ENCODE measurements around the gene RSPH6A.
"Not testable (repeated sequence)": the region's sequence is repeated elsewhere in the genome, so short reads cannot be mapped to it uniquely, and the experiment has no call there.

Gene RSPH6A

GRCh38 chr19:45764475-45764874 is 50.6 kb downstream of the RSPH6A start:
- no peak for DNase-seq

DNA sequence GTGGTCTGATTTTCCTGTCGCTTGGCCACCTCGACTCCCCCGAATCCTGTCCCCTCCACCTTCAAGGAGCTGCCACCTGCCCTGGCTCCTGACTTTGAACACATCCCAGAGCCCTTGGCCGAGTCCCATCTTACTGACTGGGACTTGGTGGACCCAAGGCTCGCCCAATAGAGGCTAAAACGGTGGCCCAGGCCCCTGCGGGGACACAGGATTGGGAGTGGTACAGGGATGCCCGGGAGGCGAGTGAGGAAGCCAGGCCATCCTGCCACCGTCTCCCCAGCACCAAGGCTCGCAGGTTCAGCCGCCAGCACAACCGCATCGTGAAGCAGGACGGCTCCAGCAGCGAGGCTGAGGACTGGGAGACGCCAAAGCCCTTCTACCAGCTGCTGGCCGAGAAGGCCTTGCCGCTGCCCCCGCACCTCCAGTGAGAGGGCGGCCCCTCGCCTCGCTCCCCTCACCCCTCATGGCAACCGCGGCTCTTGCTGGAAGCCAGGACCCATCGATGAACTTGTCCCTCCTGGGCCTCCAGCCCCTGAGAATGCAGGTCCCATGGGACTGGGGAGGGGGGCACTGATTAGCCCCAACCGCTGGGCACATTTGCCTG is 51.3 kb downstream of the RSPH6A start:
- no peak for DNase-seq

DNA sequence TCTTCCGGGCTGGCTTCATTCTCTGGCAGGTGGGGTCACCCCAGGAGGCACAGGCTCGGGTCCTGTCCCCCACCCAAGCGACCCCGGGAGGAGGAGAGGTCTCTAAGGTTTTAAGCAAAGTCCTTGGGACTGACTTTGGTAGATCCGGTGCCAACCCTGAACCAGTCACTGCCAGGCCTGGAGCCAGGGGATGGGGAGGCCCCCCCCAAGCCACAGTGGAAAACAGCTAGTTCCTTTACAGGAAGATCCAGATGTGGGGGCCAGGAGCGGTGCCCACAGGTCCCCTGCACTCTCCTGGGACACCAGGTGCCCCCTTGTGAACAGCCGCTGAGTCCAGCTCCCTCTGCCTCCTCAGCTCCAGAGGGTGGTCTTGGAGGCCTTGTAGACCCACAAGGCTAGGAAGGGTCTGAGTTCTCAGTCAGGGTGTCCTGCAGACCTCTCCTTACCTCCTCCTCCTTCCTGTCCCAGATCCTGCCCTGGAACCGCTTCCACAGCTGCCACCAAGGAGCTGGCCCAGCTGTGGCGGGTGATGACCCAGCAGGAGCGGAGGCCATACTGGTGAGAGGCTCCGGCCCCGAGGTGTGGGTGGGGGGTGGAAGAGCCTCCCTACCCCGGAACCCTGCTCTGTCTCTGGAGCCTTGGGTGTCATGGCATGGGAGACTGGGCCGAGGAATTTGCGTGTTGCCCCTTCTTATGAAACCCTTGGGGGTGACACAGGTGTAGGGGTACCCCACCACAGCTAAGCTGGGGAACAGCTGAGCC is 52.1 kb downstream of the RSPH6A start:
- no peak for DNase-seq

DNA sequence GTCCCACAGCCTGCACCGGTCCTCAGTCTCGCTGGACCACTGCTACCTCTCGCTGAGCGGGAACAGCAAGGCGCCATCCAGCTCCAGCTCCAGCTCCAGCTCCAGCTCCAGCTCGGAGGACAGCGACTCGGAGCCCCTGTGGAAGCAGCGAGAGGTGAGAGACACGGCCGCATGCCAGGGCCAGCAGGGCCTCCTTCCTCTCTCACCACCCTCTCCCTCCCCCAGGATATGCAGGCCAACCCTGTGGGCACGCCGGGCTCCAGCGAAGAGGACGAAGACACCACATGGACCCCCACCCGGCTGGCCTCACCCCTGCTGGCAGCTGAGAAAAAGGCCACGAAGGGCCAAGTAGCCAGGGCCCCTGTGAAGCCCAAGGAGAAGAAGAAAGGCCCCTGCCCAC is 53.4 kb downstream of the RSPH6A start:
- no peak for DNase-seq

- no peak for DNase-seq
These were observed 56.2 kb downstream of the RSPH6A start for GRCh38 chr19:45758921-45759320.

DNA sequence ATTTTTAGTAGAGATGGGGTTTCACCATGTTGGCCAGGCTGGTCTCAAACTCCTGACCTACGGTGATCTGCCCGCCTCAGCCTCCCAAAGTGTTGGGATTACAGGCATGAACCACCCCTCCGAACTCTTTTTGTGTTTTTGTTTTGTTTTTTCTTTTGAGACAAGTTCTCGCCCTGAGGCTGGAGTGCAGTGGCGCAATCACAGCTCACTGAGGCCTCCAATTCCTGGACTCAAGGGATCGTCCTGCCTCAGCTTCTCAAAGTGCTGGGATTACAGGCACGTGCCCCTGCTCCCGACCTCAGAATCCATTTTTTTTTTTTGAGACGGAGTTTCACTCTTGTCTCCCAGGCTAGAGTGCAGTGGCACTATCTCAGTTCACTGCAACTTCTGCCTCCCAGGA is 57.4 kb downstream of the RSPH6A start:
- DNase-seq, result no peak

DNA sequence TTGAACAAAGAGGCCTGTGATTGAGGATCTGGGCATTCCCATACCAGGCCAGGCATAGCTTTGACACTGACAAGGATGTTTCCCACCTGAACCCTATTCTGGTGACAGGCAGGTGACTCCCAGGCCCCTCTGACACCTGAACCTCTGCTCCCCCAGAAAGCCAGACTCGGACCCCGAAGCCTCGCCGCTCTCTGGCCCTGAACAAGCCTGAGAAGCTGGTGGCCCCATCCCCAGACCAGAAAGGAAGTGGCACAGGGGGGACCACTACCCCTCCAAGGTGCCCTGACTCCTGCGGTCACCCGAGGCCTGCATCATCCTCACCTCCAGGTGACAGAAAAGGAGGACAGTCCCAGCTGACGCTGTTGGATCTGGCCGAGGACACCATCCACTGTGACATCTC is 60.8 kb downstream of the RSPH6A start:
- DNase-seq, result no peak

DNA sequence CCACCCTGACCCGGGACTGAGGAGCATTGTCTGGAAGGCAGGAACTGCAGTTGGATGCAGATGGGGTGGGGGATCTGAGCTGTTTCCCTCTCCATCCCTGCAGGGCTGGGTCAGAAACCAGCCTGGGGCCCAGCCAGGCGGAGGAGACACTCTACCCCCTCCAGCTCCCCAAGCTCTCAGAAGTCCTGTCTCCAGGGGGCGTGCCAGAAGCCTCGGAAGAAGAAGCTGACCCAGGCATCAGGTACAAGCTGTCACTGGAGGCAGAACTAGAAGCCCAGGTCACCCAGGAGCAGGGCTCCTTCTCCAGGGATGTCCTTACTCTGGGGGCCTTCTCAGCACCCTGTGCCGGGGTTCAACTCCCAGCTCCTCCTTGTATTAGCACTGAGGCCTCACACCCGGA is 61.6 kb downstream of the RSPH6A start:
- no peak for DNase-seq

DNA sequence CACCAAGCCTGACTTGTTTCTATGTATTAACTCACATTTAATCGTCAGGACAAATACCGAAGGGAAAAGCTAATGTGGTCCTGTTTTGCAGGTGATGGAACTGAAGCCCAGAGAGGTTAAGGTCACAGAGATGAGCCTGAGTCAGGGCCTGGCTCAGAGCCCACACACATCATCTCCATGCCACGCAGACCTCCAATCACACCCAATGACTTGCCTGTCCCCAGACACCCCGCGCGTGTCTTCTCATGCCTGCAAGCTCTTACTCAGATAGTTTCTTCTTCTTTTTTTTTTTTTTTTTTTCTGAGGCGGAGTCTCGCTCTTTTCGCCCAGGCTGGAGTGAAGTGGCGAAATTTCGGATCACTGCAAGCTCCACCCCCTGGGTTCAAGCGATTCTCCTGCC is 62.5 kb downstream of the RSPH6A start:
- no peak for DNase-seq

- DNase-seq, result not testable (repeated sequence)
These were observed 63.6 kb downstream of the RSPH6A start for GRCh38 chr19:45751483-45751882.

- DNase-seq, result no peak
These were observed 67.6 kb downstream of the RSPH6A start for GRCh38 chr19:45747513-45747912.

DNA sequence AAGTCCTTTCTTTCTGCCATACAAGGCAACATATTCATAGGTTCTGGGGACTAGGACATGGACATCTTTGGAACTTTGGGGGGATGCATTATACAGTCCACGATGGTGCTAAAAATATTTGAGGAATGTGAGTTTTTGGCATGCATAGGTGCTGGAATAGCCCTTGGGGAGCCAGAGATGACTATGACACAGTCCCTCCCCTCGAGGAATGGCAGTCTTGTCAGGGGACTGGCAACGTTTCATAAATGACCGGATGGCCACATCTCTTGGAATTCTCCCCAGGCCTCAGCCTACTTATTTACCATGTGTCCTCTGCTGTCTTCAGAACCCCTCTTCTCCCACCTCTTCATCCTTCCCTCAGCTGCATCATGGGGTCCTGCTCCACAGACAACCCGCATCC is 68.2 kb downstream of the RSPH6A start:
- peak; percentile 17 for DNase-seq
